Erythroblast (primary cell): ENCODE measurements around the gene MYO1E.

Experiments
- GATA1 ChIP-seq: IDR thresholded peaks from 2 replicates; pipeline ENCODE4 v1.6.1; 2011; ENCODE audit warnings: low read depth, mild to moderate bottlenecking, control low read depth, low read length, moderate library complexity
- POLR2A ChIP-seq: IDR thresholded peaks from 2 replicates; pipeline ENCODE4 v1.6.1; 2011; ENCODE audit warnings: mild to moderate bottlenecking, low read length

- TF ChIP-seq POLR2A (no peak), GATA1 (no peak)
Measured at GRCh38 chr15:59190291-59190690, 182.4 kb downstream of the MYO1E start.
